ENCODE results near the gene CDKAL1. TPM values are rescaled to one million over a fixed set of nuclear protein-coding genes. Genes with fewer than 3 reads are reported as not detected.

The CDKAL1 gene
- total and polyA plus RNA-seq, 10 of the 15 experiments (the other 5 are each of a cell fraction or from before 2014, with no cell fraction given) = 10.7 to 26.9 (median 17.3) TPM

DNA sequence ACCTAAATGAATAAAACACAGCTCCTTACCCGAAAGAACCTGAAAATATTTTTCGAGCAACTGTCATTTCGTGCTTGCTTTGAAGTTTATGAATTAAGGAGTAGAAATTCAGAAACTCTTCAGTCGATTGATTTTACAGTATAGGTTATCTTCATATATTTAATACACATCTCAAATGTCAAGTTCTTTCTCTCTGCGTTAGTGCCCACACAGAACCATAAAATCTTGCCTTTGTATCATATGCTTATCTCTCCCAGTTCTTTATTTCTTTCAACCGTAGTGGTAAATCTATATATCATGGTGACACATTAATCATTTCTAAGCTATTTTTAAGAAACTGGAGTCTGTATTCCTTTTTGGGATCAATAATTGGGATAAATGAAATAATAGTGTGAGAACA is 397.5 kb downstream of the CDKAL1 start:
- no peak for ATAC-seq
- RAD21 ChIA-PET (ENCODE audit: unreplicated experiment) = no interaction called here
- CTCF ChIA-PET = interaction anchor here (0.9 kb wide), 1 partner anchor 19 kb away, joined by 3 read pairs; no protein-coding TSS in a partner anchor

More for the DNA sequence above, 397.5 kb downstream of the CDKAL1 start:
- H3K79me2 ChIP-seq (ENCODE audit: control insufficient read depth, insufficient read depth, low read length) = no peaks in the 10 kb centered on the region
- in situ Hi-C loops (cut with MboI) = no loop called here
- no peak overlapping the region for H3K4me3 ChIP-seq
- POLR2A ChIA-PET = no interaction called here
- SMC1A ChIA-PET (ENCODE audit: uncharacterized antibody, unreplicated experiment) = interaction anchor here (1.0 to 1.6 kb wide), 4 partner anchors 13 to 66 kb away, joined by 3 to 5 read pairs (median 3); no protein-coding TSS in a partner anchor
- TF ChIP-seq, protein P1, sequence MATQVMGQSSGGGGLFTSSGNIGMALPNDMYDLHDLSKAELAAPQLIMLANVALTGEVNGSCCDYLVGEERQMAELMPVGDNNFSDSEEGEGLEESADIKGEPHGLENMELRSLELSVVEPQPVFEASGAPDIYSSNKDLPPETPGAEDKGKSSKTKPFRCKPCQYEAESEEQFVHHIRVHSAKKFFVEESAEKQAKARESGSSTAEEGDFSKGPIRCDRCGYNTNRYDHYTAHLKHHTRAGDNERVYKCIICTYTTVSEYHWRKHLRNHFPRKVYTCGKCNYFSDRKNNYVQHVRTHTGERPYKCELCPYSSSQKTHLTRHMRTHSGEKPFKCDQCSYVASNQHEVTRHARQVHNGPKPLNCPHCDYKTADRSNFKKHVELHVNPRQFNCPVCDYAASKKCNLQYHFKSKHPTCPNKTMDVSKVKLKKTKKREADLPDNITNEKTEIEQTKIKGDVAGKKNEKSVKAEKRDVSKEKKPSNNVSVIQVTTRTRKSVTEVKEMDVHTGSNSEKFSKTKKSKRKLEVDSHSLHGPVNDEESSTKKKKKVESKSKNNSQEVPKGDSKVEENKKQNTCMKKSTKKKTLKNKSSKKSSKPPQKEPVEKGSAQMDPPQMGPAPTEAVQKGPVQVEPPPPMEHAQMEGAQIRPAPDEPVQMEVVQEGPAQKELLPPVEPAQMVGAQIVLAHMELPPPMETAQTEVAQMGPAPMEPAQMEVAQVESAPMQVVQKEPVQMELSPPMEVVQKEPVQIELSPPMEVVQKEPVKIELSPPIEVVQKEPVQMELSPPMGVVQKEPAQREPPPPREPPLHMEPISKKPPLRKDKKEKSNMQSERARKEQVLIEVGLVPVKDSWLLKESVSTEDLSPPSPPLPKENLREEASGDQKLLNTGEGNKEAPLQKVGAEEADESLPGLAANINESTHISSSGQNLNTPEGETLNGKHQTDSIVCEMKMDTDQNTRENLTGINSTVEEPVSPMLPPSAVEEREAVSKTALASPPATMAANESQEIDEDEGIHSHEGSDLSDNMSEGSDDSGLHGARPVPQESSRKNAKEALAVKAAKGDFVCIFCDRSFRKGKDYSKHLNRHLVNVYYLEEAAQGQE (IDR thresholded peaks at IDR 0.05; ENCODE audit: low read depth, low read length) = no peak
- TF ChIP-seq SMAD5 (IDR thresholded peaks at IDR 0.05; ENCODE audit: low read depth) (no peak), ETV6 (conservative IDR thresholded peaks at IDR 0.05 in 1 of 2, IDR thresholded peaks at IDR 0.05 in 1 of 2; ENCODE audit: borderline replicate concordance in 1 of 2, low read depth in 1 of 2) (no peak), RAD21 (IDR thresholded peaks at IDR 0.05; ENCODE audit: insufficient read depth, low read depth, low read length) (no peak)
- TF ChIP-seq, protein P2, sequence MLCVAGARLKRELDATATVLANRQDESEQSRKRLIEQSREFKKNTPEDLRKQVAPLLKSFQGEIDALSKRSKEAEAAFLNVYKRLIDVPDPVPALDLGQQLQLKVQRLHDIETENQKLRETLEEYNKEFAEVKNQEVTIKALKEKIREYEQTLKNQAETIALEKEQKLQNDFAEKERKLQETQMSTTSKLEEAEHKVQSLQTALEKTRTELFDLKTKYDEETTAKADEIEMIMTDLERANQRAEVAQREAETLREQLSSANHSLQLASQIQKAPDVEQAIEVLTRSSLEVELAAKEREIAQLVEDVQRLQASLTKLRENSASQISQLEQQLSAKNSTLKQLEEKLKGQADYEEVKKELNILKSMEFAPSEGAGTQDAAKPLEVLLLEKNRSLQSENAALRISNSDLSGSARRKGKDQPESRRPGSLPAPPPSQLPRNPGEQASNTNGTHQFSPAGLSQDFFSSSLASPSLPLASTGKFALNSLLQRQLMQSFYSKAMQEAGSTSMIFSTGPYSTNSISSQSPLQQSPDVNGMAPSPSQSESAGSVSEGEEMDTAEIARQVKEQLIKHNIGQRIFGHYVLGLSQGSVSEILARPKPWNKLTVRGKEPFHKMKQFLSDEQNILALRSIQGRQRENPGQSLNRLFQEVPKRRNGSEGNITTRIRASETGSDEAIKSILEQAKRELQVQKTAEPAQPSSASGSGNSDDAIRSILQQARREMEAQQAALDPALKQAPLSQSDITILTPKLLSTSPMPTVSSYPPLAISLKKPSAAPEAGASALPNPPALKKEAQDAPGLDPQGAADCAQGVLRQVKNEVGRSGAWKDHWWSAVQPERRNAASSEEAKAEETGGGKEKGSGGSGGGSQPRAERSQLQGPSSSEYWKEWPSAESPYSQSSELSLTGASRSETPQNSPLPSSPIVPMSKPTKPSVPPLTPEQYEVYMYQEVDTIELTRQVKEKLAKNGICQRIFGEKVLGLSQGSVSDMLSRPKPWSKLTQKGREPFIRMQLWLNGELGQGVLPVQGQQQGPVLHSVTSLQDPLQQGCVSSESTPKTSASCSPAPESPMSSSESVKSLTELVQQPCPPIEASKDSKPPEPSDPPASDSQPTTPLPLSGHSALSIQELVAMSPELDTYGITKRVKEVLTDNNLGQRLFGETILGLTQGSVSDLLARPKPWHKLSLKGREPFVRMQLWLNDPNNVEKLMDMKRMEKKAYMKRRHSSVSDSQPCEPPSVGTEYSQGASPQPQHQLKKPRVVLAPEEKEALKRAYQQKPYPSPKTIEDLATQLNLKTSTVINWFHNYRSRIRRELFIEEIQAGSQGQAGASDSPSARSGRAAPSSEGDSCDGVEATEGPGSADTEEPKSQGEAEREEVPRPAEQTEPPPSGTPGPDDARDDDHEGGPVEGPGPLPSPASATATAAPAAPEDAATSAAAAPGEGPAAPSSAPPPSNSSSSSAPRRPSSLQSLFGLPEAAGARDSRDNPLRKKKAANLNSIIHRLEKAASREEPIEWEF (IDR thresholded peaks at IDR 0.05; ENCODE audit: insufficient replicate concordance, low read depth, low read length) = no peak
- TF ChIP-seq, protein P3, sequence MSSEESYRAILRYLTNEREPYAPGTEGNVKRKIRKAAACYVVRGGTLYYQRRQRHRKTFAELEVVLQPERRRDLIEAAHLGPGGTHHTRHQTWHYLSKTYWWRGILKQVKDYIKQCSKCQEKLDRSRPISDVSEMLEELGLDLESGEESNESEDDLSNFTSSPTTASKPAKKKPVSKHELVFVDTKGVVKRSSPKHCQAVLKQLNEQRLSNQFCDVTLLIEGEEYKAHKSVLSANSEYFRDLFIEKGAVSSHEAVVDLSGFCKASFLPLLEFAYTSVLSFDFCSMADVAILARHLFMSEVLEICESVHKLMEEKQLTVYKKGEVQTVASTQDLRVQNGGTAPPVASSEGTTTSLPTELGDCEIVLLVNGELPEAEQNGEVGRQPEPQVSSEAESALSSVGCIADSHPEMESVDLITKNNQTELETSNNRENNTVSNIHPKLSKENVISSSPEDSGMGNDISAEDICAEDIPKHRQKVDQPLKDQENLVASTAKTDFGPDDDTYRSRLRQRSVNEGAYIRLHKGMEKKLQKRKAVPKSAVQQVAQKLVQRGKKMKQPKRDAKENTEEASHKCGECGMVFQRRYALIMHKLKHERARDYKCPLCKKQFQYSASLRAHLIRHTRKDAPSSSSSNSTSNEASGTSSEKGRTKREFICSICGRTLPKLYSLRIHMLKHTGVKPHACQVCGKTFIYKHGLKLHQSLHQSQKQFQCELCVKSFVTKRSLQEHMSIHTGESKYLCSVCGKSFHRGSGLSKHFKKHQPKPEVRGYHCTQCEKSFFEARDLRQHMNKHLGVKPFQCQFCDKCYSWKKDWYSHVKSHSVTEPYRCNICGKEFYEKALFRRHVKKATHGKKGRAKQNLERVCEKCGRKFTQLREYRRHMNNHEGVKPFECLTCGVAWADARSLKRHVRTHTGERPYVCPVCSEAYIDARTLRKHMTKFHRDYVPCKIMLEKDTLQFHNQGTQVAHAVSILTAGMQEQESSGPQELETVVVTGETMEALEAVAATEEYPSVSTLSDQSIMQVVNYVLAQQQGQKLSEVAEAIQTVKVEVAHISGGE (CRISPR knock-in tag; IDR thresholded peaks at IDR 0.05) = no peak
- H3K4me1 ChIP-seq (ENCODE audit: control insufficient read depth, insufficient read depth, low read length) = no peaks in the 10 kb centered on the region
- intact Hi-C loops (cut with micrococcal nuclease; ENCODE audit: unreplicated experiment) = no loop called here
- no peaks in the 10 kb centered on the region for H4K20me1 ChIP-seq (ENCODE audit: control insufficient read depth, insufficient read depth)
- H3K9ac ChIP-seq (ENCODE audit: control insufficient read depth, insufficient read depth, low read length) = no peak overlapping the region
- DNase-seq (ENCODE audit: low read depth, low spot score) (no peak), FAIRE-seq (no peak)
- WGBS (ENCODE audit: insufficient coverage, insufficient replicate concordance, low lambda C conversion rate, missing lambda C conversion rate) = 99% methylated on average over 6 of the region's 6 CpGs
- H3K36me3 ChIP-seq (ENCODE audit: control insufficient read depth in 2 of 2, insufficient read depth in 2 of 2, low read length in 1 of 2) = no peaks in the 10 kb centered on the region
- no TSS peak for BruUV-seq (replicated peaks)
- H3K4me2 ChIP-seq (ENCODE audit: control insufficient read depth, insufficient read depth) = no peak overlapping the region
- no peak overlapping the region for H2AFZ ChIP-seq (ENCODE audit: control insufficient read depth, low read depth, low read length)
- H3K27me3 ChIP-seq (replicated peaks in 1 of 2; ENCODE audit: control insufficient read depth in 2 of 2, insufficient read depth in 2 of 2, low read length in 1 of 2) = no peaks in the 10 kb centered on the region
- H3K9me3 ChIP-seq (replicated peaks; ENCODE audit: control insufficient read depth, insufficient read depth, low read length) = no peaks in the 10 kb centered on the region
- no peak overlapping the region for H3K27ac ChIP-seq (ENCODE audit: control insufficient read depth, insufficient read depth)
